ENCODE results near the gene LARP1.

The LARP1 gene

DNA sequence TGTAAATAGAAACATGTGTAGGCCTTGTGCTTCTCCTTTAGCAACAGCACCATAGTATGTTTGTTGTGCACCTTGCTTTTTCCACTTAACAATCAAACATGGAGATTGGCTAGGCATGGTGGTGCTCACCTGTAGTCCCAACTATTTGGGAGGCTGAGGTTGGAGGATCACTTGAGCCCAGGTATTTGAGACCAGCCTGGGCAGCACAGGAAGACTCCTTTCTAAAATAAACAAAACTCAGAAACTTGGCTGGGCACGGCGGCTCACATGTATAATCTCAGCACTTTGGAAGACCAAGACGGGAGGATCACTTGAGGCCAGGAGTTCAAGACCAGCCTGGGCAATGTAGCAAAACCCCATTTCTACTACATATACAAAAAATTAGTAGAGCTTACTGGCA lies 96.2 kb downstream of the LARP1 start:
- Histone ChIP-seq H3K4me3 (ENCODE audit: low read length) (no peak overlapping the region), H3K27ac (ENCODE audit: low read length) (no peak overlapping the region), H3K4me1 (ENCODE audit: control insufficient read depth, insufficient read depth, low read length) (no peaks in the 10 kb centered on the region), H3K36me3 (ENCODE audit: control insufficient read depth, insufficient read depth, low read length) (no peaks in the 10 kb centered on the region), H3K27me3 (ENCODE audit: control insufficient read depth, insufficient read depth, low read length) (no peaks in the 10 kb centered on the region), H3K9me3 (ENCODE audit: control insufficient read depth, insufficient read depth, low read length) (no peaks in the 10 kb centered on the region)
- no CpG with 5 or more reads among the region's 3 CpGs for WGBS (ENCODE audit: insufficient coverage, insufficient read length)
- DNase-seq (ENCODE audit: low read depth, low spot score): no peak

DNA sequence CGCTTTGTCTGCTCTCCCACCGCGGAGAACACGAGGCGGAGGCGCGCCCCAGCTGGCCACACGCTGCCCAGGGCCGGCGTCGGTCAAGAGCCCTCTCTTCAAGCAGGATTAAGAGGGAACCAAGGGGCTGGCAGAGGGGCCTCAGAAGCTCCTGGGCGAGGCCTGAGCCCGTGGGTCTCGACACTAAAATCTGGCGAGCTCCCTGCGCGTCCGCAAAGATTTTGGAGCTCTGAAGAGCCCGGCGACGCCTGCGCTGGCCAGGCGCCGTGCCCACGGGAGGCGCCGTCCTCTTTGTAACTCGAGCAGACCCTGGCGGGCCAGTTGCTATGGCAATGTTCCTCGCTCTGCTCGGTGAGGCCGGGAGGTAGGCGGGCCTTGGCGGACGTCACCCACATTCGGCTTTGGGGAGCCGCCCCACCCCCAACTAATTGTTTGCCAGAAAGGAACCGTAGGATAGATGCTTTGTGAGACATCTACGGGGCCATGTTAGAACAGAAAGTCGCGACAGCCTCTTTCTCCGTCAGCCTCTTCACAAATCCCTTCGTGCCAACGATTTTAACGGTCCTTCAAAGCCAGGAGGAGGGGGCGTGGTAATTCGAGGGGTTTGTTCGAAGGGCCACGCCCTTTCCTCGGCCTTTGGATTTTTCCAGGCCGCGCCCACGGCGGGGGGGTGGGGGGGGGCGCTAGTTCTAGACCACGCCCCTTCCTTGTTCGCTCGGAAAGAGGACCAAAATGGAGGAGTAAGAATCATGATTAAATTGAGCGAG lies 102.5 kb downstream of the LARP1 start:
- Histone ChIP-seq H3K36me3 (ENCODE audit: control insufficient read depth, insufficient read depth, low read length) (no peaks in the 10 kb centered on the region), H3K4me1 (ENCODE audit: control insufficient read depth, insufficient read depth, low read length) (no peaks in the 10 kb centered on the region), H3K27ac (ENCODE audit: low read length) (no peak overlapping the region), H3K9me3 (ENCODE audit: control insufficient read depth, insufficient read depth, low read length) (no peaks in the 10 kb centered on the region), H3K27me3 (ENCODE audit: control insufficient read depth, insufficient read depth, low read length) (no peaks in the 10 kb centered on the region), H3K4me3 (ENCODE audit: low read length) (peak overlapping the region; percentile 93; the same call in 1 of the 2 replicates)
- WGBS (ENCODE audit: insufficient coverage, insufficient read length): no CpG with 5 or more reads among the region's 59 CpGs
- DNase-seq (ENCODE audit: low read depth, low spot score): peak; percentile 84

DNA sequence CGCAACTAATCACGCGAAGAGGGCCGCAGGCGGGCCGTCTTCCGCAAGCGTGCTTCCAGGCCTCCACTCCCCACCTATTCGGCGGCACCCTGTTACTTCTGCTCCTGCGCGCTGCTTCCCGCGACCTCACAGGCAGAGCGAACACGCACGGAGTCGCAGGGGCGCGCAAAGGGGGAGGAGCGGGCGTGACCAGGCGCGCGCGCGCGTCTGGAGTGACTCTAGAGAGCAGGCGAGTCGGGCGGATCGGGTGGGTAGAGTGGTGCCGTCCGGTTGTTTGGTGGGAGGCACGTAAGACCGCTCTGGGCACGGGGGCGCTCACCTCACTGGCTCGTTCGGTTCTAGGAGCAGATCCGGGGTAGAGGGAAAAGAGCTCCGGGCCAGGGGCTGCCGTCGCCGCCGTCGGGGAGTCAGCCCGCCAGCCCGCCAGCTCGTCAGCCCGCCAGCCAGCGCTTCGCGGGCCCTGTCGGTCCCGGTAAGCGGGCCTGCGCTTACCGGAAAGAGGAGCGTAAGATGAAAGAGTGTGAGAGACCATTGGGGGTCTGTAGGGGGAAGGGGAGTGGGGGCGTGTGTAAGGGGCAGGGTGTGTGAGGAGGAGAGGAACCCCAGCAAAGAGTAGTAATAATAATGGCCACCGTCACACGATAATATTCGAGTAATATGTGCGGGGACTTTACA lies 103.3 kb downstream of the LARP1 start, which contains the start of gene CNOT8:
CNOT8 (plus strand) TSS at position 331 of the 675 bp plus-strand sequence. CDS start 4,652 bp downstream, outside the sequence.
- Histone ChIP-seq H3K4me3 (ENCODE audit: low read length) (peak within 1 kb of the TSS; percentile 93; the same call in 1 of the 2 replicates), H3K27me3 (ENCODE audit: control insufficient read depth, insufficient read depth, low read length) (no peaks in the 10 kb centered on the region), H3K9me3 (ENCODE audit: control insufficient read depth, insufficient read depth, low read length) (no peaks in the 10 kb centered on the region), H3K36me3 (ENCODE audit: control insufficient read depth, insufficient read depth, low read length) (no peaks in the 10 kb centered on the region; the same call in 1 of the 2 replicates), H3K27ac (ENCODE audit: low read length) (no peak within 1 kb of the TSS), H3K4me1 (ENCODE audit: control insufficient read depth, insufficient read depth, low read length) (no peaks in the 10 kb centered on the region)
- no CpG with 5 or more reads among the region's 65 CpGs for WGBS (ENCODE audit: insufficient coverage, insufficient read length)
- DNase-seq (ENCODE audit: low read depth, low spot score): peak; percentile 89

DNA sequence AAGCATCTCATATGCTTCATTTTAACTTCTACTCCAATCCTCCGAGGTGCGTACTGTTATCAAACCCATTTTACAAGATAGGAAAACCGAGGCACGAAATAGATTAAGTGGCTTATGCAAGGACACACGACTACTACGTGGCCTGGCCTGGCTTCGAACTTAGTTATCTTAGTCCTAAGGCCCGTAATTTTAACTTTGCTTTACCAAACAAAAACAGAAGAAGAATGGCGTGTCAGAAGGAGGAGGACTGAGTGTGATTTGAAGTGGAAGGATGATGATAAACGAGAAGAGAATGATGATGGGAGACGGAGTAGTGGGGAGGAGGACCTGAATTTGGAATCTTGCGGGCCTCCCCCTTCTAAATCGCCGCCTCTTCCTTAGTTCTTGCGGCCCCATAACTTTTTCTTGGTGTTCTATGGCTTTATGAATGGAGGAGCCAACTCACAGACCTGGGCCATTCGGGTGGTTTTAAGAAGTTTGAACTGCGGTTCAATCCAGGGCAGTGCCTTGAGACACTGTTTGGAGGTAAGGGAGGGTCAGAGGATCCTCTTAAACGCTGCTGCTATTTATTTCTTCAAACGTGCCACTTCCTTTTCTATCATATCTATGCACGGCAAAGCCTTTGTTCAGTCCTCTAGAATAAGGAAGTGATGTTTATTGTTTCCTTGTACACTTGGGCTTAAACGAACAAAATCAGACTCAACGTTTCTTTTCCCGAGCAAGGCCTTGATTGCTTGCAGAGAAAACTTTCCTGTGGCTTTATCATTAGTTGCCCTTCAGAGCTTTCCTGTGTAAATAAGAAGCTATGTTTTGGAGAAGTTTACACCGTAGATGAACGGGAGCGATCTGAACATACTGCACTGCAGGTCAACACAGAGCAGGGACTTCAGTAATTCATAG lies 104.0 kb downstream of the LARP1 start:
- DNase-seq (ENCODE audit: low read depth, low spot score): no peak
- no peak overlapping the region for H3K27ac ChIP-seq (ENCODE audit: low read length)
- H3K4me1 ChIP-seq (ENCODE audit: control insufficient read depth, insufficient read depth, low read length): no peaks in the 10 kb centered on the region
- H3K27me3 ChIP-seq (ENCODE audit: control insufficient read depth, insufficient read depth, low read length): no peaks in the 10 kb centered on the region
- H3K36me3 ChIP-seq (ENCODE audit: control insufficient read depth, insufficient read depth, low read length): no peaks in the 10 kb centered on the region; the same call in 1 of the 2 replicates
- 100% methylated on average over 3 of the region's 26 CpGs for WGBS (ENCODE audit: insufficient coverage, insufficient read length)
- no peaks in the 10 kb centered on the region for H3K9me3 ChIP-seq (ENCODE audit: control insufficient read depth, insufficient read depth, low read length)
- H3K4me3 ChIP-seq (ENCODE audit: low read length): peak overlapping the region; percentile 93; the same call in 1 of the 2 replicates

DNA sequence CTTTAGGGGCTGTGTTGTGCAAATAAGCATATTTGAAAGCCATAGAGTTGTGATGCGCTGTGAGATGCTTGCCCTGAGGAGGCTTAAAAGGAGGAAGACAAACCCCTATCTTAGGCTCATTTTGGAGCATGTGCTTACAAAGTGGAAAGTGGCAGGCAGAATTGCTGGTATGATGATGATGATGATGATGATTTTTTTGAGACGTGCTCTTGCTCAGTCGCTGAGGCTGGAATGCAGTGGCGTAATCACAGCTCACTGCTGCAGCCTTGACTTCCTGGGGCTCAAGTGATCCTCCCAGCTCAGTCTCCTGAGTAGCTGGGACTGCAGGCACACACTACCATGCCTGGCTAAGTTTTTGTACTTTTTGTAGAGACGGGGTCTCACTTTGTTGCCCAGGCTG lies 104.9 kb downstream of the LARP1 start:
- Histone ChIP-seq H3K4me3 (ENCODE audit: low read length) (no peak overlapping the region), H3K9me3 (ENCODE audit: control insufficient read depth, insufficient read depth, low read length) (no peaks in the 10 kb centered on the region), H3K4me1 (ENCODE audit: control insufficient read depth, insufficient read depth, low read length) (no peaks in the 10 kb centered on the region), H3K27ac (ENCODE audit: low read length) (no peak overlapping the region), H3K36me3 (ENCODE audit: control insufficient read depth, insufficient read depth, low read length) (no peaks in the 10 kb centered on the region; the same call in 1 of the 2 replicates), H3K27me3 (ENCODE audit: control insufficient read depth, insufficient read depth, low read length) (no peaks in the 10 kb centered on the region)
- no peak for DNase-seq (ENCODE audit: low read depth, low spot score)
- WGBS (ENCODE audit: insufficient coverage, insufficient read length): no CpG with 5 or more reads among the region's 5 CpGs

DNA sequence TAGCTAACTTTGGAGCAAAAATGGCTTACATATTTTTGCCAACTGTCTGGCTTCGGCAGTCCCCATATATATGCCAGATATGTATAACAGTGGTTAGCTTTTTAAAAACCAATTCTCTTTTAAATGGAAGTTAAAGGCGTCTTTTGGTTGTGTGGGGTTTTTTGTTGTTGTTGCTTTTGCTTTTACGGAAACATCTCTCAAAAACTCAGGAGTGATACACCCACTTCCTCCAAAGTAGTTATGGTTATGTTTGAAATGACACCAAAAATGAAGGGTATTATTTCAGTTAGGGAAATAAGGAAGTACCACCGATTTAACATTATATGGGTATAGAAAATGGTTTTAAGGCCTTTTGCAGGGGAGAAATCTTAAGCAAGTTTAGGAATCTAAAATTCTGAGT lies 105.6 kb downstream of the LARP1 start:
- H3K27me3 ChIP-seq (ENCODE audit: control insufficient read depth, insufficient read depth, low read length): no peaks in the 10 kb centered on the region
- no peak overlapping the region for H3K4me3 ChIP-seq (ENCODE audit: low read length)
- 100% methylated on average over 1 of the region's 4 CpGs for WGBS (ENCODE audit: insufficient coverage, insufficient read length)
- no peaks in the 10 kb centered on the region for H3K4me1 ChIP-seq (ENCODE audit: control insufficient read depth, insufficient read depth, low read length)
- H3K9me3 ChIP-seq (ENCODE audit: control insufficient read depth, insufficient read depth, low read length): no peaks in the 10 kb centered on the region
- no peaks in the 10 kb centered on the region; the same call in 1 of the 2 replicates for H3K36me3 ChIP-seq (ENCODE audit: control insufficient read depth, insufficient read depth, low read length)
- no peak for DNase-seq (ENCODE audit: low read depth, low spot score)
- no peak overlapping the region for H3K27ac ChIP-seq (ENCODE audit: low read length)

DNA sequence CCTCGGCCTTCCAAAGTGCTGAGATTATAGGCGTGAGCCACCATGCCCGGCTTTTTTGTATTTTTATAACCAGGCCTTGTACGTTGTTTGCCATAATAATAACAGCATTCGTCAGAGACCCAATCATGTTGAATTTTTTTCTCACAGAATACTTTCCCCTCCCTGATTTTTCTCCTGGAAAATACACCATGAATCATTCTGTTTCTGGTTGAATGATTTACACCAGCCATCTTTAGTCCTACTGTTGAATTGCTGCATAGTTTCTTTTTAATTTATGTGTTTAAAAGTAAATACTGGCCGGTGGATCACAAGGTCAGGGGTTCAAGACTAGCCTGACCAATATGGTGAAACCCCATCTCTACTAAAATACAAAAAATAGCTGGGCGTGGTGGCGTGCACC lies 106.8 kb downstream of the LARP1 start:
- Histone ChIP-seq H3K27me3 (ENCODE audit: control insufficient read depth, insufficient read depth, low read length) (no peaks in the 10 kb centered on the region), H3K36me3 (ENCODE audit: control insufficient read depth, insufficient read depth, low read length) (no peaks in the 10 kb centered on the region; the same call in 1 of the 2 replicates), H3K9me3 (ENCODE audit: control insufficient read depth, insufficient read depth, low read length) (no peaks in the 10 kb centered on the region), H3K4me1 (ENCODE audit: control insufficient read depth, insufficient read depth, low read length) (no peaks in the 10 kb centered on the region), H3K27ac (ENCODE audit: low read length) (no peak overlapping the region), H3K4me3 (ENCODE audit: low read length) (no peak overlapping the region)
- no peak for DNase-seq (ENCODE audit: low read depth, low spot score)
- WGBS (ENCODE audit: insufficient coverage, insufficient read length): no CpG with 5 or more reads among the region's 8 CpGs

DNA sequence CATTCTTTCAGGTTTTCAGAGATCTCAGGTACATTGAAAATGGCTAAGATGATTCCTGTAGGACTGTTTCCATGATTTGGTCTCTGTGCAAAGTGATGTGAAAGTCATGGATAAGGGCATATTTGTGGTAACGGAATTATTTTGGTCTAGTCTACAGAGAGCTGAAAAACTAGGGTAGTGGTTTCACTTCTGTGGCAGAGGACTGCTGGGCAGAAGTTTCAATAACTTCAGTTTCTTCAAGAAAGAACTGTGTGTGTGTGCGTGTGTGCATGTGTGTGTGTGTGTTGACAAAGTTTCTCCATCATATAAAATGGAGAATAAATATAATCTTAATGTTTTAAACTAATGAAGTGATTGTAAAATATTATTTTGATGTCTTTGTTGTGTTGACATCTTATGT lies 107.6 kb downstream of the LARP1 start:
- no CpG with 5 or more reads among the region's 2 CpGs for WGBS (ENCODE audit: insufficient coverage, insufficient read length)
- H3K4me3 ChIP-seq (ENCODE audit: low read length): no peak overlapping the region
- H3K27ac ChIP-seq (ENCODE audit: low read length): no peak overlapping the region
- no peaks in the 10 kb centered on the region for H3K27me3 ChIP-seq (ENCODE audit: control insufficient read depth, insufficient read depth, low read length)
- DNase-seq (ENCODE audit: low read depth, low spot score): no peak
- H3K4me1 ChIP-seq (ENCODE audit: control insufficient read depth, insufficient read depth, low read length): no peaks in the 10 kb centered on the region
- H3K36me3 ChIP-seq (ENCODE audit: control insufficient read depth, insufficient read depth, low read length): no peaks in the 10 kb centered on the region; the same call in 1 of the 2 replicates
- no peaks in the 10 kb centered on the region for H3K9me3 ChIP-seq (ENCODE audit: control insufficient read depth, insufficient read depth, low read length)

DNA sequence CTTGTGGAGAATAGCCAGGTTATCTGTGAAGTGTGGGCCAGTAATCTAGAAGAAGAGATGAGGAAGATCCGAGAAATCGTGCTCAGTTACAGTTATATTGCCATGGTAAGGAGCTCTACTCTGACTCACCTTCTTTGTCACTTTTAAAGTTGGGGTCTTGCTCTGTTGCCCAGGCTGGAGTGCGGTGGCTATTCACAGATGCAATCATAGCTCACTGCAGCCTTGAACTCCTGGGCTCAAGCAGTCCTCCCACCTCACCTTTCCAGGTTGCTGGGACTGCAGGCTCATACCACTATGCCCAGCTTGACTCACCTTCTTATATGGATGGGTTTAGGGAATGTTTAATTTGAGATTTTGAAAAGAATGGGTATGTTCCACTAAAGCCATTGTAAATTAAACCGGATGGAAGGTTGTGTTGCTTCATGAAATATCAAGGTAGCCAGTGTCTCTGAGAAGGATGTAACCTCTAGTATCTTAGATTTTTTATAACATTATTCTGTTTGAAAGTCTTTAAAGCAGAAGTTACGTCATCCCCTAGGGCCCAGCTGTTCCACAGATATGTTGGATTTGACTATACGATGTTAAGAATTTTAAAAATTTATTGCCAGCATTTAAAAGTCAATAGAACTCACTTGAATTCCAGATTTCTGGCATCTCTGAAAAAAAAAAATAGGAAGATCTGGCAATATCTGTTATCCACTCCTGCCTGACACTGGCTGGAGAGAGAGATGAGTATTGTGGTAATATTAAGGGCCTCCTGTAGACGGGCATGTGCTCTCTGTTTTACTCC lies 108.3 kb downstream of the LARP1 start:
- no peak for DNase-seq (ENCODE audit: low read depth, low spot score)
- no peak overlapping the region for H3K4me3 ChIP-seq (ENCODE audit: low read length)
- H3K36me3 ChIP-seq (ENCODE audit: control insufficient read depth, insufficient read depth, low read length): no peaks in the 10 kb centered on the region; the same call in 1 of the 2 replicates
- no peaks in the 10 kb centered on the region for H3K4me1 ChIP-seq (ENCODE audit: control insufficient read depth, insufficient read depth, low read length)
- no peaks in the 10 kb centered on the region for H3K9me3 ChIP-seq (ENCODE audit: control insufficient read depth, insufficient read depth, low read length)
- H3K27me3 ChIP-seq (ENCODE audit: control insufficient read depth, insufficient read depth, low read length): no peaks in the 10 kb centered on the region
- WGBS (ENCODE audit: insufficient coverage, insufficient read length): 100% methylated on average over 1 of the region's 7 CpGs
- no peak overlapping the region for H3K27ac ChIP-seq (ENCODE audit: low read length)

All from iPS DF 6.9 (cell line).